Aorta (tissue), 5 donors: ENCODE measurements around the gene HK1. TPM values are rescaled to one million over a fixed set of nuclear protein-coding genes. Genes with fewer than 3 reads are reported as not detected.
"Not testable (repeated sequence)": the region's sequence is repeated elsewhere in the genome, so short reads cannot be mapped to it uniquely, and the experiment has no call there.

Experiments
- ATAC-seq: fragments of 200-7000 bp; cut with Tn5 transposase; one replicate; pipeline ENCODE4 v1.9.1; 2022; ENCODE audit warnings: moderate library complexity; ENCODE audit not compliant: low FRiP score
- DNase-seq, 2 donors: peaks; one replicate each; pipeline ENCODE4 v3.0.0-alpha.2; 2020
- H3K27ac ChIP-seq, 2 donors: one replicate each; pipeline ENCODE4 v1.5.1; 2013; ENCODE audit warnings: low read length in 2 of 2, mild to moderate bottlenecking in 2 of 2, moderate library complexity in 2 of 2, control low read depth in 1 of 2, inconsistent platforms in 1 of 2, low read depth in 1 of 2
- H3K27me3 ChIP-seq, 2 donors: one replicate each; pipeline ENCODE4 v1.6.1; 2013; ENCODE audit warnings: control low read depth in 1 of 2, low read length in 1 of 2, mild to moderate bottlenecking in 1 of 2, moderate library complexity in 1 of 2; ENCODE audit not compliant: insufficient read depth in 2 of 2, control insufficient read depth in 1 of 2
- H3K36me3 ChIP-seq, 2 donors: one replicate each; pipeline ENCODE4 v1.6.1; 2013; ENCODE audit warnings: control low read depth in 1 of 2, low read length in 1 of 2, mild to moderate bottlenecking in 1 of 2; ENCODE audit not compliant: insufficient read depth in 2 of 2, control insufficient read depth in 1 of 2
- H3K4me1 ChIP-seq, 2 donors: one replicate each; pipeline ENCODE4 v1.6.1; 2013; ENCODE audit warnings: low read length in 2 of 2, control low read depth in 1 of 2, mild to moderate bottlenecking in 1 of 2, moderate library complexity in 1 of 2; ENCODE audit not compliant: insufficient read depth in 2 of 2, control insufficient read depth in 1 of 2
- H3K4me3 ChIP-seq, 2 donors: one replicate each; pipeline ENCODE4 v1.5.1; 2013; ENCODE audit warnings: low read length in 2 of 2, control low read depth in 1 of 2, mild to moderate bottlenecking in 1 of 2
- H3K9me3 ChIP-seq: one replicate; pipeline ENCODE4 v1.6.1; 2013; ENCODE audit warnings: mild to moderate bottlenecking, low read length; ENCODE audit not compliant: control insufficient read depth
- WGBS, 2 donors: extraction: QIAGEN DNeasy Blood & Tissue Kit; methylation state at CpG; one replicate each; pipeline ENCODE4 v1.1.7; 2013; 5-methylcytosine and 5-hydroxymethylcytosine counted together
- intact Hi-C, 2 donors: fragments of 100-400 bp; cut with DNase I; formaldehyde crosslinking; loops; one replicate each; pipeline versions ENCODE4 v1.14.2 to v1.15.0; 2022
- polyA plus RNA-seq, 2 donors: library from polyadenylated mRNA; stranded (reverse); fragments of 200-250 nt; gene quantifications; one replicate each; pipeline ENCODE4 v1.2.3, GENCODE V29; 2013
- total RNA-seq, 2 donors: library from RNA; stranded (reverse); fragmentation: NEBNext Ultra II Directional; extraction: Animal tissue kit (Norgen Biotek cat#: 25700); gene quantifications; one replicate each; pipeline ENCODE4 v1.2.1, GENCODE V29; 2021
- donor health status: healthy with polysubstance abuse.
- donor health status: Bipolar disorder and iron deficiency.
- donor health status: DM: no; HTN: no; CAD: no.
- donor health status: DM: no; HTN: no; CAD: no.
- donor health status: DM: yes; HTN: yes; CAD: no.

The HK1 gene
- total and polyA plus RNA-seq, 4 donors = 41.7 to 133 (median 92.2) TPM

- no peak overlapping the region for H3K4me3 ChIP-seq
- DNase-seq (no peak), ATAC-seq (no peak)
- intact Hi-C loops = no loop called here
- H3K27me3 ChIP-seq = no peaks in the 10 kb centered on the region
- no peaks in the 10 kb centered on the region for H3K36me3 ChIP-seq
- 37 to 41% methylated on average over 8 of the region's 8 CpGs for WGBS, 2 donors
- peaks cover 3 to 7% of the 10 kb centered on the region in 2 donors for H3K4me1 ChIP-seq
- H3K9me3 ChIP-seq = no peaks in the 10 kb centered on the region
- H3K27ac ChIP-seq = no peak overlapping the region
These were observed 3.5 kb downstream of the HK1 start for GRCh38 chr10:69281507-69282413.

GRCh38 chr10:69284402-69284801 is 6.1 kb downstream of the HK1 start:
- ATAC-seq, H3K27me3 ChIP-seq, H3K27ac ChIP-seq, DNase-seq, H3K36me3 ChIP-seq, H3K9me3 ChIP-seq, H3K4me3 ChIP-seq, H3K4me1 ChIP-seq, intact Hi-C loops: not testable (repeated sequence)
- 82 to 90% methylated on average over 6 of the region's 6 CpGs for WGBS, 2 donors

GRCh38 chr10:69285699-69286098 is 7.4 kb downstream of the HK1 start:
- no peak for ATAC-seq
- H3K36me3 ChIP-seq = no peaks in the 10 kb centered on the region

GRCh38 chr10:69287181-69287580 is 8.9 kb downstream of the HK1 start:
- intact Hi-C loops = no loop called here
- no peaks in the 10 kb centered on the region for H3K27me3 ChIP-seq
- no peaks in the 10 kb centered on the region for H3K9me3 ChIP-seq
- no peaks in the 10 kb centered on the region for H3K36me3 ChIP-seq
- no peaks in the 10 kb centered on the region for H3K4me1 ChIP-seq
- no peak for ATAC-seq
- DNase-seq = no peak
- 88 to 92% methylated on average over 4 of the region's 4 CpGs for WGBS, 2 donors
- no peak overlapping the region for H3K27ac ChIP-seq
- no peak overlapping the region for H3K4me3 ChIP-seq

More at GRCh38 chr10:69285699-69286098, 7.4 kb downstream of the HK1 start:
- WGBS, 2 donors = 84 to 88% methylated on average over 4 of the region's 4 CpGs
- Histone ChIP-seq H3K4me3 (no peak overlapping the region), H3K27me3 (no peaks in the 10 kb centered on the region), H3K4me1 (no peaks in the 10 kb centered on the region), H3K27ac (no peak overlapping the region), H3K9me3 (no peaks in the 10 kb centered on the region)
- intact Hi-C loops = no loop called here
- no peak for DNase-seq

DNA sequence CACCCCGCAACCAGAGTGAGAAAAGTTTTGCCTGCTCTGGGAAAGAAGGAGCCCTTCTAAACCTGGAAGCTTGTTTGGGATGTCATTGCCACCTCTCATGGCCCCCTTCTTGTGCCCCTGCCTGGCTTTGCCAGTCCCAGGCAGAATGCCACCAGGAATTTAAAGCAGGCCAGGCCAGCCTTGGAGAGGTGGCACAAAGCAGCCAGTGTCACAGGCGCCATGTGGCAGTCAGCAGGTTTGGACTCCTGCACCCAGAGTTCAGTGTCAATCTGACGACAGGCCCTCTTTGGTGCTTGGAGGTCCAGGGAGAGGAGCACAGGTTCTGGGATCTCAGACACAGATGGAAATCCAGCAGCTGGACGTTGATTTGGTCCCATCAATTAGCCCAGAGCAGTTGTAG is 12.7 kb downstream of the HK1 start:
- no peak overlapping the region for H3K27ac ChIP-seq
- WGBS, 2 donors = 93% methylated on average over 4 of the region's 4 CpGs
- no peak overlapping the region for H3K4me3 ChIP-seq
- H3K9me3 ChIP-seq = no peaks in the 10 kb centered on the region
- H3K27me3 ChIP-seq = no peaks in the 10 kb centered on the region
- no peak for ATAC-seq
- no peak for DNase-seq
- no peaks in the 10 kb centered on the region for H3K36me3 ChIP-seq
- intact Hi-C loops = no loop called here
- H3K4me1 ChIP-seq = no peaks in the 10 kb centered on the region

DNA sequence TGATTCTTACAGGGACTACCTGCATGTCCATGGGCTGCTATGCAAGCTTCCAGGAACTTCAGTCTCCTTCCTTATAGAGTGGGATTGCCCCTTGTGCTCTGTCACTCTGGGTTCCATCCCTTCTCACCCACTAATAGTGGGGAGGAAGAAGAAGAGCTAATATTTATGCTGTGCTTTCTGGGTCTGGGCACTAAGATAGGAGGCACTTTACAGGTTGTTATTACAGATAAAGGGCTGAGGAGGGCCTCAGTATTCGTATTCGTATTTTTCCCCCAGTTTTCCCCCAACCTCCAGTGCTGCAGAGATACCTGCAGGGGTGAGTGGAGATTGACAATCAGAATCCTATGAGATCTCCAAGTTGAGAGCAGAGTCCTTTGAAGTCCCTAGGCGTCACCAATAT is 14.2 kb downstream of the HK1 start:
- intact Hi-C loops = no loop called here
- H3K4me3 ChIP-seq = no peak overlapping the region
- ATAC-seq = no peak
- H3K4me1 ChIP-seq = no peaks in the 10 kb centered on the region
- no peak for DNase-seq
- H3K36me3 ChIP-seq = no peaks in the 10 kb centered on the region
- no peak overlapping the region for H3K27ac ChIP-seq
- H3K9me3 ChIP-seq = no peaks in the 10 kb centered on the region
- WGBS, 2 donors = 57% methylated on average over 3 of the region's 3 CpGs
- no peaks in the 10 kb centered on the region for H3K27me3 ChIP-seq

DNA sequence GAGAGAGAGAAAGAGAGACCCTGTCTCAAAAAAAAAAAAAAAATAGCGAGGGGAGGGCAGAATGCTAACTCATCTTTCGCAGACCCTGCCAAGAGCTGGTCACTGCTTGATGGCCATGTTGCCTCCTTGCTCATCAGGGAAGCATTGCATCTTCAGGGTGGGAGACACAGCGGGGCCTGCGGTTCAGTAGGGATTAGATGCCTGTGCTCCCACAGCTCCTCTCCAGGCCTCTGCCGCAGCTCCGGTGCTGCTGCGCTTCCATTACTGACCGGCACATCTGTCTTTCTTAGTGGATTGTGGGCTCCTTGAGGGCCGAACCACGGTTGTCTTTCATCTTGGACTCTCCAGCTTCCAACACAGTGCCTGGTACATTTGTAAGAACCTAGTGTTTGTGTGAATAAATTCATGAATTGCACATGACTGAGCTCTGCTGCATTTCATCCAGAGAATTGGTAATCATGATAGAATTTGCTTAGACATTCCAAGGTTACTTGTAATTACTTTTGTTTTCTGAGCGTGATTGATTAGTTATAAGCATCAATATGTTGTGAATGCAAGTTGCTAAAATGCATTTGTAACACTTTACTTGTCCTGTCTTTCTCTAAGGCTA is 16.8 kb downstream of the HK1 start:
- ATAC-seq = no peak

GRCh38 chr10:69303632-69304051 is 25.3 kb downstream of the HK1 start:
- 96 to 97% methylated on average over 3 of the region's 3 CpGs for whole genome bisulfite sequencing, 2 donors
- H3K27ac ChIP-seq = no peak overlapping the region
- DNase-seq (peak in 1 of 2 donors; percentile 57), ATAC-seq (no peak)
- no peaks in the 10 kb centered on the region for H3K9me3 ChIP-seq
- no peak overlapping the region for H3K4me3 ChIP-seq
- no peaks in the 10 kb centered on the region for H3K27me3 ChIP-seq
- no peaks in the 10 kb centered on the region for H3K4me1 ChIP-seq
- no peaks in the 10 kb centered on the region for H3K36me3 ChIP-seq
- intact Hi-C loops = loop anchor here in 1 of 2 donors (5.0 kb wide), 1 partner anchor 36 kb away; no protein-coding TSS in a partner anchor

More for the DNA sequence above, 16.8 kb downstream of the HK1 start:
- Histone ChIP-seq H3K27me3 (no peaks in the 10 kb centered on the region), H3K4me3 (no peak overlapping the region), H3K4me1 (no peaks in the 10 kb centered on the region), H3K9me3 (no peaks in the 10 kb centered on the region), H3K36me3 (no peaks in the 10 kb centered on the region), H3K27ac (no peak overlapping the region)
- intact Hi-C loops = no loop called here
- peak in 1 of 2 donors; percentile 56 for DNase-seq
- WGBS, 2 donors = 93% methylated on average over 10 to 11 of the region's 11 CpGs

GRCh38 chr10:69306421-69306820 is 28.1 kb downstream of the HK1 start:
- 85 to 92% methylated on average over 2 of the region's 2 CpGs for WGBS, 2 donors
- ATAC-seq (no peak), DNase-seq (no peak)
- Histone ChIP-seq H3K4me1 (no peaks in the 10 kb centered on the region), H3K36me3 (no peaks in the 10 kb centered on the region), H3K27me3 (no peaks in the 10 kb centered on the region), H3K27ac (no peak overlapping the region), H3K9me3 (no peaks in the 10 kb centered on the region), H3K4me3 (no peak overlapping the region)
- intact Hi-C loops = no loop called here
